HG03342 (cell line): ENCODE data around the gene EVI2B.
"Not testable (repeated sequence)": the region's sequence is repeated elsewhere in the genome, so short reads cannot be mapped to it uniquely, and the experiment has no call there.

ENCODE experiments used
- ATAC-seq: cut with Tn5 transposase; IDR thresholded peaks from one replicate; pipeline ENCODE4 v1.9.1; 2021; ENCODE audit warnings: mild to moderate bottlenecking, moderate library complexity; ENCODE audit not compliant: unreplicated experiment

Gene EVI2B, protein sequence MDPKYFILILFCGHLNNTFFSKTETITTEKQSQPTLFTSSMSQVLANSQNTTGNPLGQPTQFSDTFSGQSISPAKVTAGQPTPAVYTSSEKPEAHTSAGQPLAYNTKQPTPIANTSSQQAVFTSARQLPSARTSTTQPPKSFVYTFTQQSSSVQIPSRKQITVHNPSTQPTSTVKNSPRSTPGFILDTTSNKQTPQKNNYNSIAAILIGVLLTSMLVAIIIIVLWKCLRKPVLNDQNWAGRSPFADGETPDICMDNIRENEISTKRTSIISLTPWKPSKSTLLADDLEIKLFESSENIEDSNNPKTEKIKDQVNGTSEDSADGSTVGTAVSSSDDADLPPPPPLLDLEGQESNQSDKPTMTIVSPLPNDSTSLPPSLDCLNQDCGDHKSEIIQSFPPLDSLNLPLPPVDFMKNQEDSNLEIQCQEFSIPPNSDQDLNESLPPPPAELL

GRCh38 chr17:31313982-31314781 is at the start of gene EVI2B:
EVI2B (minus strand) TSS chr17:31314054; CDS start chr17:31305609, 8,445 bp downstream.
- no peak for ATAC-seq

GRCh38 chr17:31357839-31358394 is 44.1 kb upstream of the EVI2B start:
- ATAC-seq, result no peak

- ATAC-seq, result no peak
Measured at GRCh38 chr17:31357091-31357490, 43.2 kb upstream of the EVI2B start.

DNA sequence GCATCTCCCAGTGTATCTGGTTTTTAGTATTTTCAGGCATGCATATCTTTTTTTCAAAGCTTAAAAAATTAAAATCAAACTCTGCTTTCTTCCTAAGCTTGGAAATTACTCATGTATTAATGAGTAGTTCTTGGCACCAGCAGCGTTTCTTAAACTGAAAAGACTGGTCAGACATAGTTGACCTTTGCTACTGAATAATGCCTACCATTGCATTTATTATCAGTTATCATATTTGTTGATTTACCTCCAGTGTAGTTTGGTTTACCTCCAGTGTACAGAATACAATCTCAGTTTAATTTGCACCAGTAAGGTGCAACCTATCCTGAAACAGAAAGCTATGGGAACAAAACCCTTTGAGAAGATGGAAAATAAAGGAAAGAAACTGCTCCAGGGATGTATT is 42.1 kb upstream of the EVI2B start:
- ATAC-seq, result no peak

GRCh38 chr17:31349454-31349853 is 35.6 kb upstream of the EVI2B start:
- no peak for ATAC-seq

DNA sequence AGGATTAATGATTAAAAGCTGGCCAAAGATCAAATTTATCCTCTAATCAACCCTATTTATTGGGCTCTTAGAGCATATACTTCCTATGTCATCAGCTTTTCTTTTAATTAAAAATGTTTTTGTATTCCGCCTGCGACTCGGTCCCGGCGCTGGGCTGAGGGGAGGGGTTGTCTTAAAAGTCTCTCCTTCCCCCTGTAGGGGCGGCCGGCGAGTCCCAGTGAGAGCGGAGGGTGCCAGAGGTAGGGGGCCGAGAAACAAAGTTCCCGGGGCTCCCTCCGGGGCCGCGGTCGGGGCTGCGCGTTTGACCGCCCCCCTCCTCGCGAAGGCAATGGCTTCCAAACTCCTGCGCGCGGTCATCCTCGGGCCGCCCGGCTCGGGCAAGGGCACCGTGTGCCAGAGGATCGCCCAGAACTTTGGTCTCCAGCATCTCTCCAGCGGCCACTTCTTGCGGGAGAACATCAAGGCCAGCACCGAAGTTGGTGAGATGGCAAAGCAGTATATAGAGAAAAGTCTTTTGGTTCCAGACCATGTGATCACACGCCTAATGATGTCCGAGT is 31.4 kb upstream of the EVI2B start:
- not testable (repeated sequence) for ATAC-seq

- ATAC-seq, result no peak
Measured at GRCh38 chr17:31339906-31340661, 26.2 kb upstream of the EVI2B start.

- ATAC-seq, result no peak
Measured at GRCh38 chr17:31329221-31329620, 15.4 kb upstream of the EVI2B start.

DNA sequence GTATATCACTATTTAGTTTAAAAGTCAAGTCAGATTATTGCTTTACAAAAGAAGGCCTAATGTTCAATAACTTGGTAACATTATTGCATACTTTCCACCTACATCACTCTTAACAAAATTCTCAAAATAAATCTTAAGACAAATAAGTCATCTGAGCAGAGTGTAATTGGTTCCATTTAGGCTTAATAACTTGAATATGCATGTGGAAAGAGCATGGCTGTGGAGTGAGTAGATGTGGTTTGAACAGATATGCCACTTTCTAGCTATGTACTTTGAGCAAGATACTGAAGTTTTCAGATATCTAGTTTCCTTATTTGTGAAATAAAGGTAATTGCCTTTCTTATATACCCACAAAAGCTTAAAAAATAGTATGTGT is 14.3 kb upstream of the EVI2B start:
- no peak for ATAC-seq

GRCh38 chr17:31327534-31328159 is 13.8 kb upstream of the EVI2B start:
- ATAC-seq, result no peak

DNA sequence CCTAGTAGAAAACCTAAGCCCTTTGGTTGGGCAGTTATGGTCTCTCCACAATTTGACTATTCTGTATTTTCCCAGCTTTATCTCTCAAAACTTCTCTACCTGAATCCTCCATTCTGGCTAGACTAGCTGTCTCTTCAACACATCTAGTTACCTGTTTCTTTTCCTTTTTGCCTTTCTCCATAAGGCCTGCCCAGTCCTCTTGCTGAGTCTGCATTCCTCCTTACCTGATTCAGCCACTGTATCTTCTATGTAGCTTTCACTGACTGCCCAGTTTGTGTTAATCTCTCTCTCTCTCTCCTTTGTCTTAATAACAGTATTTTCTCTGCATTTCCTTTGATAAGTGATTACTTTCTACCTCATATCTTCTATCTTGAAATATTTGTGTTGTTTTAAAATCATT is 9.7 kb upstream of the EVI2B start:
- no peak for ATAC-seq

DNA sequence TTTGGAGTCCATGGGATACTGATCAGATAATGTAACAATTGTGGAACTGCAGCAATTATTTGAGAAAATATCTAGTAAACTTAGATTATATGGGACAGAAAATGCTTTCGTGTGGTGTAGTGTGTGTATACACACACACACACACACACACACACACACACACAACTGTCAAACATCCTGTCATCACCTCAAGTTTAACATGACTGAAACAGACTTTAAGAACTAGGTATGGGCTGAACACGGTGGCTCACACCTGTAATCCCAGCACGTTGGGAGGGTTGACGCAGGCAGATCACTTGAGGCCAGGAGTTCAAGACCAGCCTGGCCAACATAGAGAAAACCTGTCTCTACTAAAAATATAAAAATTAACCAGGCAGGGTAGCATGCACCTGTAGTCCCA is 8.1 kb upstream of the EVI2B start:
- no peak for ATAC-seq

DNA sequence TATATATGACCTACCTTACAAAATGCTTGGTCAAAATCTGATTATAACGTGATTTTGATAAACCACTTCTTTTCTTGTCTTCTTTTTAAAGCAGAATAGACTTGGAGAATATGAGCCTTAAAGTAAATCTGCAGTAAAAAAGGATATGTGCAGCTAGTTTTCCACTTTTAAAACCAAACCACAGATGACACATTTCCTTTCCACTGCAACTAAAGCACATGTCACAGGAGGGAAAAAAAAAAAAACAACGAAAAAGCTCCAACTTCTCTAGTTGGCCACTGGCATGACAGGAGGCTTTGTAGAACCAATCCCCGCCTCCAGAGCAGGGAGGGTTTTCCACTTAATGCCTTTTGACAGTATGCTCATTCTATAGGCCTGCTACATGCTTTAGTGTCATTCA is 7.6 kb upstream of the EVI2B start, which contains the start of gene EVI2A:
TSS of gene EVI2A (minus strand) at position 142 of the 400 bp plus-strand sequence. CDS start 2,609 bp downstream, outside the sequence.
- no peak for ATAC-seq

DNA sequence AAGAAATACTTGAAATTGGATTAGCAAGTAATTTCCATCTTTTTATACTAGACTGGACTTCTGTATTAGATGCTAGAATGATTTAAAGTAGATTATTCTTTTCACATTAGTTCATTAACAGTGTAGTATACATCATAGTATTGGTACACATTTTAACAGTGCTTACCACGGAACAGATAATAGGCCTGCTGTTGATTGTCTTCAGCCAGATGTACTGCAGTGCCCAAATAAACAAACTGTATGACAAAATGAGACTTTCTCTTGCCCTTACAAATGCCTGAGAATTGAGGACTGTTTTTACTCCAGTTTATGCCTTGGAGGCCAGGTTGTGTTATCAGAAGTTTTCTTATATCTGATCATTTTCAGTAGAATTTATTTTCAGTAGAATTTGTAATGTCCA is 6.9 kb upstream of the EVI2B start:
- ATAC-seq, result no peak

- ATAC-seq, result no peak
Measured at GRCh38 chr17:31320241-31320640, 6.4 kb upstream of the EVI2B start.

DNA sequence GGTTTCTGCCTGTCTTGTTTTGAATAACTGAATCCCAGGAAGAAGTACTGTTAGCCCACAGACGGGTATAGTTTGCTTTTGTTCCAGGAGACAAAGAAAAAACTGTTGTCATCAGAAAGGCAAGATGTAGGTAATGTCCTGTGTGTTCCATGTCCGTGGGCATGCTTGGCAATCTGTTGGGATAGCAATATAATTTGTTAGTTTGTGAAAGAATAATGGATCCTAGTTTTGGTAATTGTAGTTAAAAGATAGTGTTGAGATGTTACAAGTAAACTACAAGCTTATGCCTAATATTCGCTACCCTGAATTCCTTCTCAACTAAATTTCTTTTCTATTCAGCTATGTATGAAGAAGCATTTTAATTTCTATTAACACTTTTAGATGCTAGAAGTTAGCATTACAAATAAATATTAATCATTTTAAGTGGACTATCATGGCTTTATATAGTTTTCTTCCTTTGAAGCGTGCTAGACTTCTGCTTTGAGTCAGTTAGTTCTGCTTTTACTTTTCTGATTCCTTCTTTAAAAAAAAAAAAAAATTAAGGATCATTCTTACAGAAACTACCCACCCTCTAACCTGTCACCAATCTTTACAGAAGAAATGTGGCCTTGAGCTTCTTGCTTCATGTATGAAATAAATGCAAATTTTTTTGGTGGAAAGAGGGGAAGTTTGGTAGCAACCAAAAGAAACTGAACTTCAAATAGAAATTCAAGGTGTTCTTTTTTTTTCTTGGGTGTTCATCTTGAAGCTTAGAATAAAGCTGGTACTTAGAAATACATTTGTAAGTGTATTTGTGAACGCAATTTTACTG is 5.2 kb upstream of the EVI2B start:
- no peak for ATAC-seq

- peak; percentile 38 for ATAC-seq
Measured at GRCh38 chr17:31318298-31318801, 4.5 kb upstream of the EVI2B start.

DNA sequence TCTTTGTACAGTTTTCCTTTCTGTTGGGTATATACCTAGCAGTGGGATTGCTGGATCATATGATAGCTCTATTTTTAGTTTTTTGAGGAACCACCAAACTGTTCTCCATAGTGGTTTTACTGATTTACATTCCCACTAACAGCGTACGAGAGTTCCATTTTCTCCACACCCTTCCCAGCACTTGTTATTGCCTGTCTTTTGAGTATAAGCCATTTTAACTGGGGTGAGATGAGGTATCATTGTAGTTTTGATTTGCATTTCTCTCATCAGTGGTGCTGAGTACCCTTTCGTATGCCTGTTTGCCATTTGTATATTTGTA is 887 bp upstream of the EVI2B start:
- ATAC-seq, result no peak

DNA sequence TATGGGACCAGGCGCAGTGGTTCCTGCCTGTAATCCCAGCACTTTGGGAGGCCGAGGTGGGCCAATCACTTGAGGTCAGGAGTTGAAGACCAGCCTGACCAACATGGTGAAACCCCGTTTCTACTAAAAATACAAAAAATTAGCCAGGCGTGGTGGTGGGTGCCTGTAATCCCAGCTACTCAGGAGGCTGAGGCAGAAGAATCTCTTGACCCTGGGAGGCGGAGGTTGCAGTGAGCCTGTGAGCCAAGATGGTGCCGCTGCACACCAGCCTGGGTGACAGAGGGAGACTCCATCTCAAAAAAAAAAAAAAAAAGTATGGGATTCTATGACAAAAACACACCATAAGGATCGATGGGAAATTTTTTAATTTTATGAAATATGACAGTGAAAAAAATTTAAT is 1.6 kb downstream of the EVI2B start:
- not testable (repeated sequence) for ATAC-seq
